Central memory CD4-positive, alpha-beta T cell (primary cell): ENCODE measurements around the gene SPTBN4.
"Not testable (repeated sequence)": the region's sequence is repeated elsewhere in the genome, so short reads cannot be mapped to it uniquely, and the experiment has no call there.

Experiments
- DNase-seq: peaks from one replicate; pipeline ENCODE4 v3.0.0; 2022

Gene SPTBN4

GRCh38 chr19:40589591-40590429 is 123.0 kb downstream of the SPTBN4 start:
- no peak for DNase-seq

GRCh38 chr19:40590464-40591265 is 123.9 kb downstream of the SPTBN4 start:
- no peak for DNase-seq

- DNase-seq, result not testable (repeated sequence)
Measured at GRCh38 chr19:40591724-40592123, 124.9 kb downstream of the SPTBN4 start.

- DNase-seq, result peak; percentile 27
Measured at GRCh38 chr19:40592170-40592569, 125.4 kb downstream of the SPTBN4 start.

GRCh38 chr19:40594255-40594654 is 127.5 kb downstream of the SPTBN4 start:
- DNase-seq, result no peak

- no peak for DNase-seq
Measured at GRCh38 chr19:40594657-40595091, 127.9 kb downstream of the SPTBN4 start.

- no peak for DNase-seq
Measured at GRCh38 chr19:40596608-40597328, 130.0 kb downstream of the SPTBN4 start.

GRCh38 chr19:40597329-40597838 is 130.6 kb downstream of the SPTBN4 start:
- DNase-seq, result no peak

- DNase-seq, result peak; percentile 75
Measured at GRCh38 chr19:40598121-40598917, 131.5 kb downstream of the SPTBN4 start.

GRCh38 chr19:40598918-40599307 is 132.1 kb downstream of the SPTBN4 start:
- no peak for DNase-seq

GRCh38 chr19:40599331-40599901 is 132.6 kb downstream of the SPTBN4 start:
- no peak for DNase-seq

GRCh38 chr19:40599902-40600569 is 133.2 kb downstream of the SPTBN4 start:
- no peak for DNase-seq

GRCh38 chr19:40600570-40601133 is 133.9 kb downstream of the SPTBN4 start:
- DNase-seq, result no peak

GRCh38 chr19:40601134-40601974 is 134.6 kb downstream of the SPTBN4 start, which contains the start of gene LTBP4:
TSS of gene LTBP4 (plus strand) at chr19:40601369. CDS start at chr19:40601388, 19 bp downstream.
- DNase-seq, result no peak

GRCh38 chr19:40603071-40603388 is 136.2 kb downstream of the SPTBN4 start:
- DNase-seq, result no peak

GRCh38 chr19:40603389-40604170 is 136.8 kb downstream of the SPTBN4 start:
- DNase-seq, result peak; percentile 96

GRCh38 chr19:40604171-40604646 is 137.4 kb downstream of the SPTBN4 start:
- no peak for DNase-seq

GRCh38 chr19:40604647-40605215 is 137.9 kb downstream of the SPTBN4 start:
- no peak for DNase-seq
